T1000 (cell line): ENCODE results near the gene LYSMD3.

Experiments
- DNase-seq: peaks from one replicate; lab custom pipeline; 2025; ENCODE audit warnings: mixed read lengths; lab: John Stamatoyannopoulos, UW

Gene LYSMD3

DNA sequence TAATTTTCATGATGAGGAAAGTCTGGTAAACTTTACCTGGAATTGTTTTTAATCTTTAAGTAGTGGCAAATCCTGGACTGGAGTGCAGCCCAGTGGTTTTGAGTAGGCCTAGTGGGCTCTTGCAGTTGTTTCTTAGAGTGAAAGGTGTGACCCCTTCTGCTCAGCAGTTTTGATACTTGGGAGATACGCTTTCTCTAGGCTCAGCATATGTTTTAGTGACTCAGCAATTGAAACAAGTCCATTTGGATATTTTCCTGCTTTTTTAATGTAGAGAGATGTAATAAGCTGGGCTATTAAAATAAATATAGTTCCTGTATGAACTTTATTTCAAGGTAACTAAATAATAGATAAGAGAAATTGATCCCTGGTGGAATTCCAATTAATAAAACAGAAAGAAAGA is 48.7 kb downstream of the LYSMD3 start:
- DNase-seq, result no peak

DNA sequence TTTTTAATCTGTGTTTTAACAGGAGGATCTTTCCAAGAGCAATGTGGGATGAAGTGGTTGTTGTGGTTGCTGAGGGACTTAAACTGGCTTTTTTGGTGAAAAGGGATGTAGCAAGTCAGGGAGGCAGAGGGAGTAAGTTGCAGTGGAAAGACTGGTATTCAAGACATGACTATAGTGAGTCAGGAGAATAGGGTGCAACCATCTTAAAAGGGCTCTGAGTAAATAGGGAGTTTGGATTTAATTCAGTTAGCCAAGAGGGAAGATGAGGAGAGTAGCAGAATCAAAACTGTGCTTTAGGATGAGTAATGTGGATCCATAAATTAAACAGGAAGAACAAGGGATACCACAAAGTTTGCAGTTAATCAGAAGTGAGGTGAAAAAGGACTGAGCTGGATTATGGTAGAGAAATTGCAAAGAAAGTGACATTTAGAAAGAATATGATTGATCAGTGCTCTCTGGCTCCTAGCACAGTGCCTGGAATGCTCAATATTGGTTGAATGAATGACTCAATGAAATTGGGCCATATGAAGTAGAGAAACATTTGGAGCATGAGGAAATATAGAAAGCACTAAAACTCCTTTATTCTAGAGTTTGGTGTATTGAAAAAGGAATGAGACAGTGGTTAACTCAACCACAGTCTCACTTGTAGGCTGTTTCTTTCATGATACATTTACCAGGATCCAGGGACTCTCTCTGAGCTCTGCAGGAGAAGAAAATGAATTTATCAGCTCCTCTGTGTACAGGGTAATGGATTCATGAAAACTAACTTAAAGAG is 49.6 kb downstream of the LYSMD3 start:
- no peak for DNase-seq

DNA sequence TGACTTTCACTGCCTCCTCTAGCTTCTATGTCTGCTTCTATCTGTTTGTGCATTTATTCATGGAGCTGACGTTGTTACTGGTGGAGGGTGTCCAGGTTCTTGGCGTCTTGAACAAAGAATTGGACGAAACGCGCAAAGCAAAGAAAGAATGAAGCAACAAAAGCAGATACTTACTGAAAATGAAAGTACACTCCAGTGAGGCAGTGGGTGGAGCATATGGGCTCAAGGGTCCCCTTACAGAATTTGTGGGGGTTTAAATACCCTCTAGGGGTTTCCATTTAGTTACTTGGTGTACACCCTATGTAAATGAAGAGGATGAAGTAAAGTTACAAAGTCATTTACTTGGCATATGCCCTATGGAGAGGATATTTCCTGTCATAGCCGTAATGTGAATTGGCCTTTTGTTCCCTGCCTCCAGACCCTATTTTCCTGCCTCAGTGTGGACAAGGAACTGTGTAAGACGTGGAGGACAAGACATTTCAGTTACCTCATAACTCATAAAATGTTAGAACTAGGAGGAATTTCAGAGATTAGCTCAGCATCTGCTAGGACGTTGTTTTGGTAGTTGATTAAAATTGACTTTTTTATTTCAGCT is 51.7 kb downstream of the LYSMD3 start:
- DNase-seq, result no peak

DNA sequence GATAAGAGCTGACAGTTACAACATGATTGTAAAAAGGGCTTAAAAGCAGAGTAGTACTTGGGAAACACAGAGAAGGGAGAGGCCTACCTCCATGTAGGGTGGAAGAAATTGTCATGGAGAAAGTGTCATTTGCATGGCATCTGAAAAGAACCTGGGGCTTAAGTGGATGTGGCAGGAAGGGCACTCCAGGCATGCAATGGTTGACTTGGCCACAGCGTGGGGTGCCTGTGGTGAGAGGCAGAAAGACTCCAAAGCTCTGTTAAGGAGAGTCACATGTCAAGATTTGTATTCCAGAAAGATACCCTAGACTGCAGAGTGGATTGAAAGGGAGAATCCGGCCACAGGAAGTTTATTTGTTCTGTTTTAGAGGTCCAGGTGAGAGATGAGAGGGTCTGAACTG is 52.3 kb downstream of the LYSMD3 start:
- DNase-seq, result no peak

DNA sequence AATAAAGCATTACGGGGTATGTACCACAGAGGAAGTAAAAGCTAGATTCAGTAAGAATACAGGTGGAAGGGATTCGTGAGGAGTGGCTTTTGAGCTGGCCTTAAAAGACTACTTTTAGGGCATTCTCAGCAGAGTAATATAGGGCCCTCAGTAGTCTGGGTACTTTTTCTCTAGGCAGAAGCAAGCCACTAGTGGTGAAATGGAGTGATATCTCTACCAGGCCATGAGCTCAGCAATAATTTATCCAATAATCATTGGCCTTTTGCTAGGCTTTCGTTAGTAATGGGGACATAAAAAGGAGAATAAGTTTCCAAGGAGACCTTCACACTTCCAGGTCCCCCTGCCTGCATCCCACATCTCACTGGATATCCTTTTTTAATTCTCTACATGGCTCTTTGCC is 53.0 kb downstream of the LYSMD3 start:
- no peak for DNase-seq

DNA sequence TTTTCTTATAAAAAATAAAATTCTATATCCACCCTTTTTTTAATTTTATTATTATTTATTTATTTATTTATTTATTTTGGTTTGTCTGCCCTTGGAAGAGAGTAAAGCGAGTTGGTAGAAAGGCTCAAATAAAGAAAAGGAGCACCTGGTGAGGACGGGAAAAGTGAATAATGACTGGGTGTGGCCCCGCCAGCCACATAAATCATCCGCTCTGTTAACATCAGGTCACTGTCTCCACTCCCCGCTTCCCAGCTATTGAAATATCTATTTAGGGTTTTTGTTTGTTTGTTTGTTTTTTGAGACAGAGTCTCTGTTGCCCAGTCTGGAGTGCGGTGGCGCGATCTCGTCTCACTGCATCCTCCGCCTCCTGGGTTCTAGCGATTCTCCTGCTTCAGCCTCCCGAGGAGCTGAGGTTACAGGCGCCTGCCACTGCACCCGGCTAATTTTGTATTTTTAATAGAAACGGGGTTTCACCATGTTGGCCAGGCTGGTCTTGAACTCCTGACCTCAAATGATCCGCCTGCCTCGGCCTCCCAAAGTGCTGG is 53.9 kb downstream of the LYSMD3 start:
- no peak for DNase-seq

DNA sequence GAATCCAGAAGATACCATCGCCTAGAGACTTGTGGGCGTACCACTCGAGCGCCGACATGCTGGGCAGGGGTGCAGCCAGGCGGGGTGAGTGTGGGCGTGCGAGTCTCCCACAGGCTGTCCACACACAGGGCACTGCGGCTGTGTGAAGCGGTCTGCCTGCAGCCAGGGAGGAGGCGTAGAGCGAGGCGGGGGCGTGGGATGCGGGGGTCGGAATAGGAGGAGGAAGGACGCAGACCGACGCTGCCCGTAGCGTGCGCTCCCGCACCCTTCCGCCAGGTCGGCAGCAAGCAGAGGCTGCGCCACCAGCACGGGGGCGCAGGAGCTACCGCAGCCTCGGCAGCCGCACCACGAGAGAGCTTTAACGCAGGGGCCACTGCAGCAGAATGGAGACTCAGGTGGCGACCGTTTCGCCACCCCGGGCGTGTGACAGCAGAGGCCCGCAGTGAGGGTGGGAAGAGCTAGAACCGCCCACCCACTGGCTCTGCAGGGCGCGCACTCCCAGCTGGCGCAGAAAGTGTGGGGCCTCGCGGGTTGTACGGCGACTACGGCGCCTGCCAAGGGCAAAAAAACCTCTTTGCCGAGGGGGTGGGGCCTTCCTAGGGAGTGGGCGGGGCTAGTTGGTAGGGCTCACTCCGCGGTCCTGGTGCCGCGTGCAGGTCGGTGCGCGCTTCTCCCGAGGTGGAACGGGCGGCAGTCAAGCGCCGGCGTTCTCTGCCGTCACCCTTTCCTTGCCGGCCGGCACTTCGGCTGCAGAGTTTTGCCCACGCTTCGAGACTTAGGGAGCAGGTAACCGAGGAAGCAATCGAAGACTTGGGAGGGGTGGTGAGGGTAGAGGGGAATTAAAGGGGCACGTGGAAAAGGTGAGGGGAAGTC is 54.9 kb downstream of the LYSMD3 start, which contains the start of the genes MBLAC2 and POLR3G:
TSS of gene MBLAC2 (minus strand) at position 537 of the 873 bp plus-strand sequence. CDS start at position 58, 479 bp downstream.
TSS of gene POLR3G (plus strand) at position 630 of the 873 bp plus-strand sequence. CDS start 10,704 bp downstream, outside the sequence.
- peak; percentile 75 for DNase-seq

DNA sequence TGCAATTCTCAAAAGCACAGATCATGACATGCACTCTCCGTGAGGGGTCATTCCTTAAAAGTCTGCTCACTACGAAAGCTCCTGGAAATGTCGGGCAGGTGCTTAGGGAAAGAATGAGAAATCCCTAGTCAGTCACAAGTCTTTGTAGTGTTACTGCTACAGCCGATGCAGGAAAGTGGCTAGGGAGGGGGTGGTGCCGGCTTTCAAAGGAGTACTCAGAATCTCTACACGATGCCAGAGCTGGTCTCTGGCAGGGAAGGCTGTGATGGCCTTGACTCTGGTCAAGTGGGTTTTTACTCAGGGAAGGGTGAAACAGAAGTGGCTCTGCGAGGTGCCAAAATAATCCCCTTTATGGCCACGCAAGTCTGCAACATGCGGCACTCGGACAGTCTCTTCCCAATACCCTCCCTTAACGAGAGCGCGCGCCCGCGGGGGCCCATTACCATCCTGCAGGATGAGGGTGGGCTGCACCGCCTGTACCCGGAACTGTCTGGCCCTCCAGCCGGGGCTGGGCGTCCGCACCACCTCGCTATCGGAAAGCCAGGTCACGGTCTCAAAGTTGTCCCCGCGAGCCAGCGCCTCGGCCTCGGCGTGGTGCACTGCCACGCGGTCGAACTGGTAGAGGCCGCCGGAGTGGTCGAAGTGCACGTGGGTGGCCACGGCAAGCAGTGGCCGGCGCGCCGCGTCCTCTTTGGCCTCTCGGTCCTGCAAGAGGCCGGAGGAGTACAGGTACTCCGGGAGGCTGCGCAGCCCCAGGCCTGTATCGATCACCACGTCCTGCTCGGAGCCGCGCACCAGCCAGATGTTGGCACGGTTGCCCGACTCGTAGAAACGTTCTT is 55.8 kb downstream of the LYSMD3 start:
- no peak for DNase-seq

DNA sequence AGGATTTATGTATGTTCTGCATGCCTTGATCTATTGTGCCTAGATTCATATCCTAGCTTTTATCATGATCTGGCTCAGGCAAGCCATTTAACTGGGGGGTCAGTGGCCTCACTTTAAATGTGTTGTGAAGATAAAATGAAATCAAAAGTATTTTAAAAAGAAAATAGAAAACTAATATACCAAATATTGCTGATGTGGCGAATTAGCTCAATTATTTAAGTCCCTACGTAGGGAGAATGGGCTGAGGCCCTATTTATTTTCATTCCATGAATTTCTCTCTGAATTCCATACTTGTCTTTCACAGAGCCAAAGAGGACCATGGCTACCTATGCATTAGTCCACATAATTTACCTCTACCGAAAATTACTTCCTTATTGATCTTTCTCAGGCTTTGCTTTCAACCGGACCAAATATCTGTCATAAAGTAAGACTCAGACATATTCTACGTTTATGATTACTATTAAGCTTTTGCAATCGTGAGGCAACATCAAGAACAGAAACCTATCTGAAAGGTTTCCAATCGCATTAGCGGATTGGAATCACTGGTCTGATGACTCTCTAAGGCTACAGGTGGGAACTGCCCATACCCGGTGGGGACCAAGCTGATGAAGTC is 56.5 kb downstream of the LYSMD3 start:
- peak; percentile 1 for DNase-seq
